Rectal smooth muscle tissue (tissue), 1 donor: ENCODE measurements around the gene PLCG1.
A peak's percentile ranks its signal among the peaks of the same experiment; 100 is the strongest.

Source experiments
- H3K27ac ChIP-seq: one replicate; pipeline ENCODE4 v1.7.0; 2013; ENCODE audit warnings: low read depth, low read length, inconsistent platforms
- H3K27me3 ChIP-seq: one replicate; pipeline ENCODE4 v1.7.0; 2013; ENCODE audit warnings: low read length; ENCODE audit not compliant: control insufficient read depth, insufficient read depth
- H3K36me3 ChIP-seq: one replicate; pipeline ENCODE4 v1.7.0; 2013; ENCODE audit warnings: low read length; ENCODE audit not compliant: control insufficient read depth, insufficient read depth
- H3K4me1 ChIP-seq: one replicate; pipeline ENCODE4 v1.7.0; 2013; ENCODE audit warnings: low read length; ENCODE audit not compliant: control insufficient read depth, insufficient read depth
- H3K4me3 ChIP-seq: one replicate; pipeline ENCODE4 v1.7.0; 2013; ENCODE audit warnings: low read length
- H3K9ac ChIP-seq: one replicate; pipeline ENCODE4 v1.7.0; 2013; ENCODE audit warnings: low read length

Gene PLCG1

DNA sequence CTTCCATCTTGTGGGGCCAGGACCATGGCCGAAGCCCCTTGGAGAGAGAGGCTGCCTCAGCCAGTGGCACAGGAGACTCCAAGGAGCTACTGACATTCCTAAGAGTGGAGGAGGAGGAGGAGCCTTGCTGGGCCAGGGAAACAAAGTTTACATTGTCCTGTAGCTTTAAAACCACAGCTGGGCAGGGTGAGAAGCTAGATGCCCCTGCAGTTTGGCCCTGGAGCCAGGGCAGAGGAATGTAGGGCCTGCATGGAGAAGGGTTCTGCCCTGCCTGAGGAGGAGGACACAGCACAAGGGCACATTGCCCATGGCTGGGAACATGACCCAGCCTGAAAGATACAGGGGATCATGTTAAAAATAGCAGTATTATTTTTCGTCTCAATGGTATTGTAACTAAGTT is 37.4 kb downstream of the PLCG1 start:
- Histone ChIP-seq H3K4me3 (no peak overlapping the region), H3K9ac (no peak overlapping the region), H3K4me1 (peaks cover 13% of the 10 kb centered on the region), H3K36me3 (peaks cover 31% of the 10 kb centered on the region), H3K27ac (peak overlapping the region; percentile 48), H3K27me3 (no peaks in the 10 kb centered on the region)

GRCh38 chr20:41175201-41175651 is 37.9 kb downstream of the PLCG1 start:
- Histone ChIP-seq H3K9ac (no peak overlapping the region), H3K27ac (peak overlapping the region; percentile 48), H3K27me3 (no peaks in the 10 kb centered on the region), H3K4me3 (no peak overlapping the region), H3K36me3 (peaks cover 31% of the 10 kb centered on the region), H3K4me1 (peaks cover 13% of the 10 kb centered on the region)

DNA sequence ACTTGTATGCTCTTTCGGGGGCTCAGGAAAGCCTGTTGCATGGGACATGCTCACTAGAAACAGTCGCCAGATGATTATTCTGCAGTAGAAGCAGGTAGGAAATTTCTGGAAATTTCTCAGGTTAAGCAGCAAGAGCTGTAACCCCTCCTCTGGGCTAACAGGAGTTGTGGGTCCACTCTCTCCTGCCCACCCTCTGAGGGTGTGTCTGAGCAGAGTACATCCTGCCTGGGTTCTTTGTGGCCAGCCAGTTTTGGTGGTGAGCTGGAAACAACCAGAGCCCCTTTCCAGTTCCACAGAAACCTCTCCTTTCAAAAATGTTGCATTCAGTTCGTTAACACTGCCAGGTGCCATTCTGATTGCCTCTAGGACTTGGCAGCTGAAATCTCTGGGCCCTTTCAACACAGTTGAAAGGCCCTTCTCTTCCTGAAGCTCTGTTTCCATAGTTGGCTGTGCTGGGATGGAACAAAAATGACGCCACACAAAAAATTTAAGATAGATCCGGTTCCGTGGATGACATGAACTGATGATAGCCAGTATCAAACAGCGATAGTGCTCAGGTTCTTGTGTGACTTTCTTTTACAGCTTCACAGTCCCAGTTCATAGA is 38.5 kb downstream of the PLCG1 start:
- Histone ChIP-seq H3K27me3 (no peaks in the 10 kb centered on the region), H3K27ac (no peak overlapping the region), H3K36me3 (peaks cover 25% of the 10 kb centered on the region), H3K9ac (no peak overlapping the region), H3K4me3 (no peak overlapping the region), H3K4me1 (peaks cover 13% of the 10 kb centered on the region)

GRCh38 chr20:41176711-41177552 is 39.6 kb downstream of the PLCG1 start:
- peaks cover 22% of the 10 kb centered on the region for H3K36me3 ChIP-seq
- H3K4me1 ChIP-seq, result peaks cover 13% of the 10 kb centered on the region

DNA sequence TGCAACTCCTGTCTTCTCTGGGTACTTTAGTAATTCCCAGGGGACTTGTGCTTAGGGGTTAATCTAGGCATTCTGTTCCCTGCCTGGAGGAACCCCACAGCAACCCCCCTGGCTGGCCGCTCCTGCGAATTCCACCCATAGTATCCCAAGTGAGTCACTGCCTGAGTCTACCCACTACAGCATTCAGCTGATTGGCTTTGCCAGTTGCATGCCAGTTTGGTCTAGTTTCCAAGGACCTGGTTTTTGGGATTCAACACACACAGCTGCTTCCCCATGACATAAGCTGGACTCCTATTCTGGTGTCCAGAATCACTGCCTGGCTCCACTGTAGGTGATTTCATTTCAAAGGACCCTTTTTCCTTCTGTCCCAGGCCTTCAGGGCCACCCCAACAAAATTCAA is 40.3 kb downstream of the PLCG1 start:
- Histone ChIP-seq H3K9ac (no peak overlapping the region), H3K4me3 (no peak overlapping the region), H3K4me1 (peaks cover 13% of the 10 kb centered on the region), H3K27ac (peak overlapping the region; percentile 3), H3K36me3 (peaks cover 15% of the 10 kb centered on the region), H3K27me3 (no peaks in the 10 kb centered on the region)

More at GRCh38 chr20:41176711-41177552, 39.6 kb downstream of the PLCG1 start:
- H3K27ac ChIP-seq, result no peak overlapping the region
- no peaks in the 10 kb centered on the region for H3K27me3 ChIP-seq
- no peak overlapping the region for H3K9ac ChIP-seq
- no peak overlapping the region for H3K4me3 ChIP-seq

- no peak overlapping the region for H3K9ac ChIP-seq
- H3K36me3 ChIP-seq, result peaks cover 10% of the 10 kb centered on the region
- H3K27me3 ChIP-seq, result no peaks in the 10 kb centered on the region
- no peak overlapping the region for H3K4me3 ChIP-seq
- H3K4me1 ChIP-seq, result peaks cover 13% of the 10 kb centered on the region
- H3K27ac ChIP-seq, result no peak overlapping the region
Measured at GRCh38 chr20:41178495-41178894, 41.2 kb downstream of the PLCG1 start.

- H3K36me3 ChIP-seq, result peaks cover 6% of the 10 kb centered on the region
- no peak overlapping the region for H3K27ac ChIP-seq
- no peak overlapping the region for H3K9ac ChIP-seq
- peaks cover 13% of the 10 kb centered on the region for H3K4me1 ChIP-seq
- no peak overlapping the region for H3K4me3 ChIP-seq
- no peaks in the 10 kb centered on the region for H3K27me3 ChIP-seq
Measured at GRCh38 chr20:41178904-41179432, 41.6 kb downstream of the PLCG1 start.

GRCh38 chr20:41179961-41180360 is 42.6 kb downstream of the PLCG1 start:
- H3K27me3 ChIP-seq, result no peaks in the 10 kb centered on the region
- peaks cover 10% of the 10 kb centered on the region for H3K4me1 ChIP-seq
- H3K4me3 ChIP-seq, result no peak overlapping the region
- H3K9ac ChIP-seq, result no peak overlapping the region
- no peak overlapping the region for H3K27ac ChIP-seq
- peaks cover 2% of the 10 kb centered on the region for H3K36me3 ChIP-seq

DNA sequence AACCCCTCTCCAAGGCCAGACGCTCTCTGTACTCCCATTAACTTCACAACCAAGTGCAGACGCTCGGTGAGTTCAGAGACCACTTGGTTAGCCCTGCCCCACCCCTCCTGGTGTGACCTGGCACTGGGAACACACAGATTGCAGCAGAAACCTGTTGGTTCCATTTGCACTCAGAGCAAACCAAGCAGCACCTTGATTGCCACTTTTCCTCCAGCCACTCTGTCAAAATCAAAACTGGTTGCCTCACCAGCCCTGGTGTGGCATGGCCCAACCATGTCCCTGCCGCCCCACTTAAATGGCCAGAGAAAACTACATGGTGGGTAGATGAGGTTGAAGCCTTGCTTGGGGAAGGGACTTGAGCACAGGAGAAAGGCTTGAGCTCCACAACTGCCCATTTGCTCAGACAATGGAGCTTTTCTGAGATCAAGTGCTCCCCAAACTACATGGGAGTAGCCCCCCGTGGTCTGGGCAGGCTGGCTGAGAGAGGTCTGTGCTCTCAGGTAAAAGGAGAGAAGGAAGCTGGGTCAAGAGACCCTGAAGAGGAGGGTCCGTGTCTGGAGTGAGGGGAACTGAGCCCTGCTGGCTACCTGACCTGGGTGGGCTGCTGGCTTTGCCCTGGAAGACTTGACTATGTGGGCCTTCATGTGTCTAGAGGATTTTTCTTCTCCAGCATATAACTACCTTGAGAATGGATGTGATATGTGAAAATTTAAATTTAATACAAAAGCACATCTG is 43.4 kb downstream of the PLCG1 start:
- H3K27me3 ChIP-seq, result no peaks in the 10 kb centered on the region
- H3K36me3 ChIP-seq, result peaks cover 2% of the 10 kb centered on the region
- H3K4me3 ChIP-seq, result no peak overlapping the region
- no peak overlapping the region for H3K9ac ChIP-seq
- H3K27ac ChIP-seq, result no peak overlapping the region
- peaks cover 10% of the 10 kb centered on the region for H3K4me1 ChIP-seq

- no peak overlapping the region for H3K27ac ChIP-seq
- no peak overlapping the region for H3K9ac ChIP-seq
- no peak overlapping the region for H3K4me3 ChIP-seq
- H3K27me3 ChIP-seq, result no peaks in the 10 kb centered on the region
- peaks cover 10% of the 10 kb centered on the region for H3K4me1 ChIP-seq
- peaks cover 2% of the 10 kb centered on the region for H3K36me3 ChIP-seq
Measured at GRCh38 chr20:41181567-41181966, 44.2 kb downstream of the PLCG1 start.

- H3K4me1 ChIP-seq, result peaks cover 5% of the 10 kb centered on the region
- no peak overlapping the region for H3K9ac ChIP-seq
- H3K27ac ChIP-seq, result no peak overlapping the region
- H3K27me3 ChIP-seq, result no peaks in the 10 kb centered on the region
- H3K4me3 ChIP-seq, result no peak overlapping the region
- peaks cover 2% of the 10 kb centered on the region for H3K36me3 ChIP-seq
Measured at GRCh38 chr20:41182296-41183212, 45.2 kb downstream of the PLCG1 start.
